Progenitor cell of endocrine pancreas (in vitro differentiated cells): ENCODE measurements around the gene LUZP2. TPM values are rescaled to one million over a fixed set of nuclear protein-coding genes. Genes with fewer than 3 reads are reported as not detected.

Experiments
- DNase-seq: peaks from one replicate; pipeline ENCODE4 v3.0.0; 2021; ENCODE audit warnings: low spot score; ENCODE audit not compliant: unreplicated experiment
- H3K27ac Mint-ChIP-seq: 2 replicates; pipeline ENCODE4 v1.8.0; 2021; ENCODE audit warnings: mild to moderate bottlenecking, moderate library complexity, mixed read lengths
- H3K27me3 Mint-ChIP-seq: 2 replicates; pipeline ENCODE4 v1.8.0; 2021; ENCODE audit warnings: mixed read lengths
- H3K36me3 Mint-ChIP-seq: 2 replicates; pipeline ENCODE4 v1.8.0; 2022; ENCODE audit warnings: mixed read lengths; ENCODE audit not compliant: insufficient read depth
- H3K4me1 Mint-ChIP-seq: 2 replicates; pipeline ENCODE4 v1.8.0; 2021; ENCODE audit warnings: low read depth, mixed read lengths
- H3K4me3 Mint-ChIP-seq: 2 replicates; pipeline ENCODE4 v1.8.0; 2021; ENCODE audit warnings: low read depth, mild to moderate bottlenecking, moderate library complexity, mixed read lengths
- H3K9me3 Mint-ChIP-seq: 2 replicates; pipeline ENCODE4 v1.8.0; 2021; ENCODE audit warnings: low read depth, mixed read lengths
- total RNA-seq: library from RNA; stranded (reverse); gene quantifications from 2 replicates; pipeline ENCODE4 v1.2.1, GENCODE V29; 2021
- TF ChIP-seq, protein P1 (sequence below): fragments of 200-600 bp; sonication (generic); IDR thresholded peaks from one replicate; pipeline ENCODE4 v1.5.0; 2021; ENCODE audit warnings: antibody characterized with exemption, mild to moderate bottlenecking; ENCODE audit not compliant: unreplicated experiment

LUZP2 gene
- total RNA-seq, 1 donor from 2014 or later = 1.8 TPM

DNA sequence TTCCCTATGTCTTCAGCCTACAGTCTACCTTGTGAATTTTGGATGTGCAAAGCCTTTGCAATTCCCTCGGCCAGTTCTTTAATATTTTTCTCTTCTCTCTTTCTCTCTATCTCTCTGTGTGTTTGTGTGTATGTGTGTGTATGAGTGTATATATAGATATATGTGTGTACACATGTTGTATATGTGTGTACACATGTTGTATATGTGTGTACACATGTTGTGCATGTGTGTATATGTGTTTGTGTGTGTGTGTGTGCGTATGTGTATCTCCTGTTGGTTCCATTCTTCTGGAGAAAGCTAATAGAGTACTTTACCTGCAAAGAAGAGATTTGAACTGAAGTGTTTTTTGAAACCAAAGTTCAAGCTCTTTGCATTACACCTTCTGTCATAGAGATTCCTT lies 155.0 kb downstream of the LUZP2 start:
- H3K4me1 Mint-ChIP-seq = peaks cover 7% of the 10 kb centered on the region
- H3K27ac Mint-ChIP-seq = no peak overlapping the region

GRCh38 chr11:24653901-24654300 lies 157.0 kb downstream of the LUZP2 start:
- Mint-ChIP-seq H3K36me3 (no peaks in the 10 kb centered on the region), H3K4me1 (no peaks in the 10 kb centered on the region), H3K4me3 (no peak overlapping the region), H3K27me3 (no peaks in the 10 kb centered on the region), H3K9me3 (no peaks in the 10 kb centered on the region), H3K27ac (no peak overlapping the region)
- DNase-seq = no peak
- TF ChIP-seq, protein P1, sequence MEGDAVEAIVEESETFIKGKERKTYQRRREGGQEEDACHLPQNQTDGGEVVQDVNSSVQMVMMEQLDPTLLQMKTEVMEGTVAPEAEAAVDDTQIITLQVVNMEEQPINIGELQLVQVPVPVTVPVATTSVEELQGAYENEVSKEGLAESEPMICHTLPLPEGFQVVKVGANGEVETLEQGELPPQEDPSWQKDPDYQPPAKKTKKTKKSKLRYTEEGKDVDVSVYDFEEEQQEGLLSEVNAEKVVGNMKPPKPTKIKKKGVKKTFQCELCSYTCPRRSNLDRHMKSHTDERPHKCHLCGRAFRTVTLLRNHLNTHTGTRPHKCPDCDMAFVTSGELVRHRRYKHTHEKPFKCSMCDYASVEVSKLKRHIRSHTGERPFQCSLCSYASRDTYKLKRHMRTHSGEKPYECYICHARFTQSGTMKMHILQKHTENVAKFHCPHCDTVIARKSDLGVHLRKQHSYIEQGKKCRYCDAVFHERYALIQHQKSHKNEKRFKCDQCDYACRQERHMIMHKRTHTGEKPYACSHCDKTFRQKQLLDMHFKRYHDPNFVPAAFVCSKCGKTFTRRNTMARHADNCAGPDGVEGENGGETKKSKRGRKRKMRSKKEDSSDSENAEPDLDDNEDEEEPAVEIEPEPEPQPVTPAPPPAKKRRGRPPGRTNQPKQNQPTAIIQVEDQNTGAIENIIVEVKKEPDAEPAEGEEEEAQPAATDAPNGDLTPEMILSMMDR = no peak

More for the DNA sequence above, 155.0 kb downstream of the LUZP2 start:
- TF ChIP-seq, protein P1 = no peak
- DNase-seq = no peak
- H3K4me3 Mint-ChIP-seq = no peak overlapping the region
- no peaks in the 10 kb centered on the region for H3K36me3 Mint-ChIP-seq
- H3K27me3 Mint-ChIP-seq = no peaks in the 10 kb centered on the region
- H3K9me3 Mint-ChIP-seq = peaks cover 4% of the 10 kb centered on the region

GRCh38 chr11:24661331-24661730 lies 164.5 kb downstream of the LUZP2 start:
- Mint-ChIP-seq H3K9me3 (peaks cover 9% of the 10 kb centered on the region), H3K4me3 (no peak overlapping the region), H3K27me3 (no peaks in the 10 kb centered on the region), H3K27ac (no peak overlapping the region), H3K36me3 (peaks cover 1% of the 10 kb centered on the region), H3K4me1 (no peaks in the 10 kb centered on the region)
- TF ChIP-seq, protein P1 = no peak
- no peak for DNase-seq

- Mint-ChIP-seq H3K4me1 (peaks cover under 1% of the 10 kb centered on the region), H3K4me3 (no peak overlapping the region), H3K27ac (no peak overlapping the region), H3K36me3 (peaks cover 1% of the 10 kb centered on the region), H3K27me3 (no peaks in the 10 kb centered on the region), H3K9me3 (peaks cover 9% of the 10 kb centered on the region)
- TF ChIP-seq, protein P1 = no peak
- no peak for DNase-seq
Measured at GRCh38 chr11:24664399-24664798, 167.5 kb downstream of the LUZP2 start.

DNA sequence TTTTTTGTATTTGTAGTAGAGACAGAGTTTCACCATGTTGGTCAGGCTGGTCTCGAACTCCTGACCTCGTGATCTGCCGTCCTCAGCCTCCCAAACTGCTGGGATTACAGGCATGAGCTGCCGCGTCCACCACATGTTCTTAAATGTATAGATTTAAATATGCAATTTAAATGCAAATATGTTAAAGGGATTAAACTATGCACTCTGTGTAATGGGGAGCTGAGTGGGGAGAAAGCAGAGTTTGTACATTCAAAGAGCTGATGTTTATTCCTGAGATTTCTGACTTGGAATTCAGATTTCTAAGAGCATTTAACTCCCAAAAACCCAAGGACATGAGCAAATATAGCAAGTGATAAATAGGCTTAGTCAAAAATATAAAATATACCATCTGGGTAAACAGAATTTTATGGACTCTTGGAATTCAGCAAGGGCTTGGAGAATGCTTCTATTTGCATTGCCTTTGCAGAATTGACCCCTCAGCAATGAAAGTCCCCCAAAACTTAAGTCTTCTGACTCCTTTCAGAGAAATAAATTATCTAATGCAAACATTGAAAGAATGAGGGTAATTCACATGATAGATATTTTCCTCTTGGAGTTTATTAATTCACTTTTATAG lies 170.6 kb downstream of the LUZP2 start:
- TF ChIP-seq, protein P1 = no peak
- H3K4me1 Mint-ChIP-seq = peaks cover 1% of the 10 kb centered on the region
- no peaks in the 10 kb centered on the region for H3K27me3 Mint-ChIP-seq
- no peak overlapping the region for H3K27ac Mint-ChIP-seq
- peaks cover 1% of the 10 kb centered on the region for H3K36me3 Mint-ChIP-seq
- H3K9me3 Mint-ChIP-seq = peaks cover 9% of the 10 kb centered on the region
- no peak overlapping the region for H3K4me3 Mint-ChIP-seq
- DNase-seq = no peak
